ENCODE results near the gene MINDY1.

MINDY1 gene

GRCh38 chr1:151010346-151010726, 3.6 kb upstream of the MINDY1 start:
- DNase-seq = no peak

DNA sequence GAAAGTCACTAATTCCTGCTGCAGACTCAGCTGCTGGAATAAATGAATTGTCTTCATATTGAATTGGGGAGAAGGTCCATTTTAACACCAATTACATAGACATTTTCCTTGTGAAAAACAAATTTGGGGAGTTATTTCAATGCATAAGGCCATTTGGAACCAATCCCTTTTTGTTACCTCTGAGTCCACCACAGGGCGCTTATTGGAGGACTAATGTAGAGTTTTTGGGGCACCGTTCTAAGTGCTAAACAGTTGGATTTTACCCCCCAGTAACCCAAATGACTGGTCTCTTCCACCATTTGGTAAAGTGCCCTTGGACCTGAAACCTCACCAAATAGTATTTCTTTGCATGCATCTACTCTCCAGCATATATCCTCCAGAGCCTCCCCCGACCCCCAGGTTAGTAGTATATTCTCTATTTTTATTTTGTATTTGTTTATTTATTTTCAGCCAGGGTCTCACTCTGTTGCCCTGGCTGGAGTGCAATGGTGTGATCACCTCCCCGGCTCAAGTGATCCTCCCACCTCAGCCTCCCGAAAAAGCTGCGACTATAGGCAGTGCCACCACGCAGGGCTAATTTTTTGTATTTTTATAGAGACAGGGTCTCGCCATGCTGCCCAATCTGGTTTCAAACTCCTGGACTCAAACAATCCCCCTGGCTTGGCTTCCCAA, 3.1 kb upstream of the MINDY1 start:
- DNase-seq = no peak

GRCh38 chr1:151009206-151009587, 2.5 kb upstream of the MINDY1 start:
- DNase-seq = no peak

GRCh38 chr1:151008244-151009205, 1.8 kb upstream of the MINDY1 start, which contains the start of gene PRUNE1:
TSS of gene PRUNE1 (plus strand) at chr1:151008449. CDS start at chr1:151008633, 184 bp downstream.
- peak; percentile 49 for DNase-seq

DNA sequence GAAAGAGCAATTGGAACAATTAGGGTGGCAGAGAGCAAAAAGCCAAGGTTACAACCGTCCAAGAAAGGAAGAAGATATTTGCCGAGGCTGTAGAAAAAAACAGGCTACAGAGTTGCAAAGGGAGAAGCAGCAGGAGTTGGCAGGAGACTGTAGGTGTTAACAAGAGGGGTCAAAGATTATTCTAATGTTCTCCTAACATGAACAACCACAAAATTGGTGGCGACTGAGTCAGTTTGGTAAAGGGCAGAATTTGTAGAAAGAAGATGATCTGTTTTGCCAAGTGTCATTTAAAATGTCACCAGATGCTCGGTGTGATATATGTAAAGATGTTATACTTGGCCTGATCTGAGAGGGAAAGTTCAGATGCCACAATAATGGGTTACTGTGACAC, 1.1 kb upstream of the MINDY1 start:
- no peak for DNase-seq

DNA sequence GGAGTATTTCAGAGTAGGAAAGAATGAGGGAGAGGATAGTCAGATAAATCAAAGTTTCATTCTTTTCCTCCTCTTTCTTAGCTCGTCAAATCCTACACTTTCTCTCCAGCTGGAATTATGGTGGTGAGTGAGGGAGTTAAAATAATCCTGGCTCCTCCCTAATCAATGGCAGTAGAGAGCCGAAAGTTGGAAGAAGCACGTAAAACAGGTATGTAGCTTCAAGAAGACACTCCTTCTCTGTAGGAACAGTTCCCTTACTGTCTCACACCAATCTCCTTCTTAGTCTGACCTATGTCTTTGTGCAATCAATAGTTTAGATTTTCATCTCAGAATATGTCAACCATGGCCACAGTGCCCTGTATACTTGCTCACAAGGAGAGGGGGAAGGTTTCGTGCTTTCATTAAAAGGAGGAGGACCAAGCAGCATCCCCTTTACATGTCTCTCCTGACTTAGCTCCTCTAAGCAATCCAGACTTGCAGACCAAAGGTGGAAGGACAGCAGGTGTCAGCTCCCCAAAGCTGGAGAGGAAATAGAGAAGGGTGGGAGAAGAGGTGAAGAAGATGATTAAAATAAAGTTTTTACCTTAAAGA, 878 bp downstream of the MINDY1 start:
- DNase-seq = no peak

DNA sequence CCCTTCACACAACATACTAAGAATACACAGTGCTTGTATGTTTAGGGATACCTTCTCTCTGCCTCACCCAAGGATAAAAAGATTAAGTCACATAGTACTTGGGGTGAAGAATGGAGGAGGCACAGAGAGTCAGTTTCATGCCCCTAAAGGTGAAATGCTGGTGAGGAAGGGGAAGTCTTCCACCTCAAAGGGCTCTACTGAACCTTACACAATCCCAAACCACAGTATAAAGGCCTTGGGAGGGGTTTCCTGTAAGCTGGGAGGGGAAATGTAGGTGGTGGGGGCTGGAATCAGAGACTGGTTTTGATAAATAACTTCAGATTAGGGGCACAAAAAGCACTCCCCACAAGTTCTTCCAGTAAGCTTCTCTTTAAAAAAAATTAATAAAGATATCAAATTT, 3.5 kb downstream of the MINDY1 start:
- DNase-seq = no peak

GRCh38 chr1:151002611-151003010, 4.1 kb downstream of the MINDY1 start:
- DNase-seq = no peak

GRCh38 chr1:151002051-151002450, 4.7 kb downstream of the MINDY1 start:
- no peak for DNase-seq

DNA sequence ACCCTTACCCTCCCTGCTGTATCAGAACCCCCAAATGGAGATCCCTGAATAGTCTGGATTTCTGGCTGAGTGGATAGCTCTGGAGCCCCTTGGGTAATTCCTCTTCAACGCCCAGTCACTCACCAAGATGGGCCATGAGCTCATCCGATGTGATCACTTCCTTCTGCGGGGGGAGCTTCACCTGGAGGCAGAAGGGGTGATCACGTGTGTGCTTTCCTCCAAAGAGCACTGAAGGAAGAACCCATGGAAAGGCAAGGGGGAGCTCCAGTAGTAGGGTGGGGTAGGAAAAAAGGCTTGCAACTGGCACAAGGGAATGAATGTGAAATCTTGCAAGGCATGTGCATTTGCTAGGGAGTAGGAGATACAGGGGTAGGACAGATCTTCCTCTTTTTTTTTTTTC, 5.1 kb downstream of the MINDY1 start:
- no peak for DNase-seq

- DNase-seq = no peak
These were observed 6.3 kb downstream of the MINDY1 start for GRCh38 chr1:151000408-151000807.

- no peak for DNase-seq
These were observed 6.8 kb downstream of the MINDY1 start for GRCh38 chr1:150999926-151000325.

- no peak for DNase-seq
These were observed 7.5 kb downstream of the MINDY1 start for GRCh38 chr1:150999051-150999674.

- DNase-seq = no peak
These were observed 8.8 kb downstream of the MINDY1 start for GRCh38 chr1:150997949-150998348.

DNA sequence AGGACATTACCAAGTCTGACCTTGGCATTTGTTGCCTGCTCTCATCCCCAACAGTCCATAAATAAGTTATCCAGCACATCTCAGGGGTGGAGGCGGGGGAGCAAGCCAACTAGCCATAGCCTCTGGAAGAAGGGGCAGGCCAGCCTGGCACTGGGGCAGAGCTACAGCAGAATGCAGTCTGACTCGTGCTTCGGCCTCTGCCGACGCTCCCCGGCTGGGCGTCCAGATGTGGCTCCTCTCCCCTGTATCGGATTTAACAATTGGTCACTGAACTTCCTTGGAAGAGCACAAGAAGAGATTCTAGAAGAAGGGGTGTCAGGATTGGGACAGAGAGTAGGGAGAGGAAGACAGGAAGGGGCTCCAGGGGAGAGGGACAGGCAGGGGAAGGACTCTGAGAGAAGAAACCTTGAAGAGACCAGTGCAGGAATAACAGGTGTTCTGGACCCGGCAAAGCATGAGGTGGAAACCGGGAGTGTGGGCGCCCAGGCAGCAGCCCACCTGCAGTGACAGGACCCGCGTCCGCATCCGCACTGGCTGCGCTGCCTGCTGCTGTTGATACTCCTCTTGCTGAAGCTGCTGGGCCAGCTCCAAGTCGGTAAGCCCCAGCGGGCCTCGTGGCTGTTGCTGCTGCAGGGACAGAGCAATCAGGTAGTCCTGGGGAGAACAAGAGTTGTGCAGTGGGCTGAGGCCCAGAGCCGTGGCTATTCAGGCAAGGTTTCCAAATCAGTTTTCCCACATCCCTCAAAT, 9.4 kb downstream of the MINDY1 start:
- no peak for DNase-seq

DNA sequence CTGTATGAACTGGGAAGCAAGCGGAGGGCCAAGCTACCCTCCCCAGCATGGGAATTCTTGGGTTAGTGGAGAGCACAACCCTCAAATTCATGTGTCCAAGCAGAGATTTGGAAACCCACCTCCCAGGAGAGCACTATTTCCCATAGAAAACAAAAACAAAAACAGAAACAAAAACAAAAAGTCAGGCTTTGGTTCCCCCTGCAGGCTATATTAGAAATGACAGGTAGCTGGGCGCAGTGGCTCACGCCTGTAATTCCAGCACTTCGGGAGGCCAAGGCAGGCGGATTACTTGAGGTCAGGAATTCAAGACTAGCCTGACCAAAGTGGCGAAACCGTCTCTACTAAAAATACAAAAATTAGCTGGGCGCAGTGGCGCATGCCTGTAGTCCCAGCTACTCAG, 10.8 kb downstream of the MINDY1 start:
- no peak for DNase-seq

DNA sequence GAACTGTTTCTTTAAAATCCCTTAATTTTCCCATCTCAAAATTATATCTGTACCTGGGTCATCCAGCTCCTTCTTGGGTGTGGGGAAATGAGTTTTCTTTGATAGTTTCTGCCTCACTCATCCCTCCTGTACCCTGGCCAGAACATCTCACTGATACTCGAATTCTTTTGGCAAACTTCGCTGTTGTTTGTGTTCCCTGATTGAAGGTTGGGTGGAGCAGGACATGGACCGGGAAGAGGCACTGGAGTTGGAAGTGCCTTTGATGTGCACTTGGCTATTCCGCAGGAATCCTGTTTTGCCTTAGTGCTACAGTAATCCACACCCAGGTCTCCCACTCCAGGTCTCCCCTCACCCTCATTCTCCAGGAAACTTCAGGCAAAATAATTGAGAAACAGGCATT, 11.2 kb downstream of the MINDY1 start:
- DNase-seq = no peak

GRCh38 chr1:150994248-150994647, 12.5 kb downstream of the MINDY1 start:
- DNase-seq = no peak

GRCh38 chr1:150992626-150993025, 14.1 kb downstream of the MINDY1 start:
- DNase-seq = no peak

DNA sequence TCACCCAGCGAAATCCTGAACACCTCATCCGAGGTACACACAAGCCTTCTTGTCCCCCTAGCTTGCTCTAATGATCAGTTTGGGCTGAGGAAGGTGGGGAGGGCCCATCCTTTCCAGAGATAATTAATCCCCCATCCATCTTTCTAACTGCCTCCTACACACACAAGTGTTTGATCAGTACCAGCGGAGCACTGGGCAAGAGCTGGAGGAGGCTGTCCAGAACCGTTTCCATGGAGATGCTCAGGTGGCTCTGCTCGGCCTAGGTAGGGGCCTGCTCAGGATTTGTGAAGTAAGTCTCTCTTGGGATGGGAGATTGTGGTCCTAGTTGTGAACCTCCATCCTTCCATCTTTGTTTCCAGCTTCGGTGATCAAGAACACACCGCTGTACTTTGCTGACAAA, 18.8 kb downstream of the MINDY1 start:
- DNase-seq = peak; percentile 19

DNA sequence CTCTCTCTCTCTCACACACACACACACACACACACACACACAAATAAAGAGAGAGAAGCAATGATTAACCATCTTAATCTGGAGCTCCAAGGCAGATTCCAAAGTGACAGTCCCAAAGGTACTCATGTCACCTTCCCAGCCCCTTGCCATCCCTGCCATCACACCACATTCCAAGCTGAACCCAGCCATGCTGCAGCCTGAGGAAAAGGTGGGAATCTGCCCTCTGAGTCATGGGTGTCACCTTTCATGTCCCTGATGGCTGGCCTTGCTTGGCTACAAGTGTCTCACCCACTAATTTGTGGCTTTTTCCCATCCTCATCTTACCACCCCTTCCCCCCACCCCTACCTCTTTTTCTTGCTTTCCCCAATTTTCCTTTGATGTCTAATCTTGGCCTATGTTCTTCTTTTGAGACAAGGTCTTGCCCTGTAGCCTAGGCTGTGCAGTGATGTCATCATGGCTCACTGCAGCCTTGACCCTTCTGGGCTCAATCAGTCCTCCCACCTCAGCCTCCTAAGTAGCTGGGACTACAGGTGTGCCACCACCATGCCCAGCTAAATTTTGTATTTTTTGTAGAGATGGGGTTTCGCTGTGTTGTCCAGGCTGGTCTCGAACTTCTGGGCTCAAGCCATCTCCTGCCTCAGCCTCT, 21.4 kb downstream of the MINDY1 start:
- DNase-seq = no peak

All from NCI-H1417 treated with DMSO at 0.1 percent for 48 hours (cell line).